ENCODE data around the gene USP24. TPM values are rescaled to one million over a fixed set of nuclear protein-coding genes. Genes with fewer than 3 reads are reported as not detected.

Gene USP24
- total RNA-seq, 1 experiment from 2014 or later: 40.9 TPM

GRCh38 chr1:55087439-55087838, 127.7 kb downstream of the USP24 start (continued):
- TF ChIP-seq FOXJ3 (CRISPR knock-in tag; IDR thresholded peaks at IDR 0.05; ENCODE audit: borderline replicate concordance) (no peak), RELA (CRISPR knock-in tag; IDR thresholded peaks at IDR 0.05; ENCODE audit: borderline replicate concordance) (no peak)

- no peak overlapping the region for H3K4me3 Mint-ChIP-seq
- DNase-seq (ENCODE audit: low spot score): no peak
- H3K27ac Mint-ChIP-seq: no peak overlapping the region
- CTCF ChIA-PET: no interaction called here
- TF ChIP-seq HMGXB4 (CRISPR knock-in tag; IDR thresholded peaks at IDR 0.05) (no peak), MAX (CRISPR knock-in tag; IDR thresholded peaks at IDR 0.05) (no peak), MLX (CRISPR knock-in tag; IDR thresholded peaks at IDR 0.05) (no peak), JUN (CRISPR knock-in tag; IDR thresholded peaks at IDR 0.05) (no peak), RELA (CRISPR knock-in tag; IDR thresholded peaks at IDR 0.05; ENCODE audit: borderline replicate concordance) (no peak), FOXP4 (CRISPR knock-in tag; IDR thresholded peaks at IDR 0.05) (no peak), ARID4B (CRISPR knock-in tag; IDR thresholded peaks at IDR 0.05; ENCODE audit: borderline replicate concordance) (no peak), RORB (CRISPR knock-in tag; IDR thresholded peaks at IDR 0.05) (no peak), GRHL2 (CRISPR knock-in tag; IDR thresholded peaks at IDR 0.05; ENCODE audit: insufficient replicate concordance, severe bottlenecking) (no peak), ESRRA (CRISPR knock-in tag; IDR thresholded peaks at IDR 0.05; ENCODE audit: borderline replicate concordance) (no peak), E2F4 (CRISPR knock-in tag; IDR thresholded peaks at IDR 0.05; ENCODE audit: borderline replicate concordance, low read depth) (no peak), CDX4 (CRISPR knock-in tag; IDR thresholded peaks at IDR 0.05; ENCODE audit: borderline replicate concordance) (no peak), CREB1 (CRISPR knock-in tag; IDR thresholded peaks at IDR 0.05) (no peak), IRF1 (CRISPR knock-in tag; IDR thresholded peaks at IDR 0.05) (no peak), OVOL2 (CRISPR knock-in tag; IDR thresholded peaks at IDR 0.05; ENCODE audit: borderline replicate concordance) (no peak), ATF3 (CRISPR knock-in tag; conservative IDR thresholded peaks at IDR 0.05) (no peak), JAZF1 (CRISPR knock-in tag; IDR thresholded peaks at IDR 0.05) (no peak), NFATC4 (CRISPR knock-in tag; IDR thresholded peaks at IDR 0.05) (no peak)
- peaks cover 77% of the 10 kb centered on the region for H3K36me3 Mint-ChIP-seq
- no peak for ATAC-seq
- no peaks in the 10 kb centered on the region for H3K27me3 Mint-ChIP-seq (ENCODE audit: low read depth)
- POLR2A ChIA-PET: no interaction called here
- H3K4me1 Mint-ChIP-seq: no peaks in the 10 kb centered on the region; the same call in 1 of the 2 replicates
- H3K9me3 Mint-ChIP-seq: no peaks in the 10 kb centered on the region
Measured at GRCh38 chr1:55084257-55084656, 130.9 kb downstream of the USP24 start.
